Activated naive CD4-positive, alpha-beta T cell treated with anti-CD3 and anti-CD28 coated beads, Interleukin-2, amount 10 ng/mL, durations not matched to agents 7 days and 5 days (primary cell): Measurements from ENCODE around the gene ANO8.
"Not testable (repeated sequence)": the region's sequence is repeated elsewhere in the genome, so short reads cannot be mapped to it uniquely, and the experiment has no call there.

Experiments
- CTCF ChIA-PET: fragments of 350-600 bp; sonication (Branson Sonifier 250); formaldehyde crosslinking; loops from one replicate; lab custom pipeline; 2021; ENCODE audit warnings: antibody characterized with exemption; lab: Charles Lee
- DNase-seq: peaks from one replicate; pipeline ENCODE4 v3.0.0-alpha.2; 2020
- H3K27ac Mint-ChIP-seq: one replicate; pipeline ENCODE4 v1.8.0; 2021; ENCODE audit warnings: mild to moderate bottlenecking, moderate library complexity, mixed read lengths
- H3K27me3 Mint-ChIP-seq: one replicate; pipeline ENCODE4 v1.8.0; 2021; ENCODE audit warnings: mild to moderate bottlenecking, mixed read lengths
- H3K36me3 Mint-ChIP-seq: one replicate; pipeline ENCODE4 v1.8.0; 2021; ENCODE audit warnings: mixed read lengths
- H3K4me1 Mint-ChIP-seq: one replicate; pipeline ENCODE4 v1.8.0; 2021; ENCODE audit warnings: mixed read lengths
- H3K4me3 Mint-ChIP-seq: one replicate; pipeline ENCODE4 v1.8.0; 2021; ENCODE audit warnings: mild to moderate bottlenecking, moderate library complexity, mixed read lengths
- H3K9me3 Mint-ChIP-seq: one replicate; pipeline ENCODE4 v1.8.0; 2021; ENCODE audit warnings: mixed read lengths

Gene ANO8

DNA sequence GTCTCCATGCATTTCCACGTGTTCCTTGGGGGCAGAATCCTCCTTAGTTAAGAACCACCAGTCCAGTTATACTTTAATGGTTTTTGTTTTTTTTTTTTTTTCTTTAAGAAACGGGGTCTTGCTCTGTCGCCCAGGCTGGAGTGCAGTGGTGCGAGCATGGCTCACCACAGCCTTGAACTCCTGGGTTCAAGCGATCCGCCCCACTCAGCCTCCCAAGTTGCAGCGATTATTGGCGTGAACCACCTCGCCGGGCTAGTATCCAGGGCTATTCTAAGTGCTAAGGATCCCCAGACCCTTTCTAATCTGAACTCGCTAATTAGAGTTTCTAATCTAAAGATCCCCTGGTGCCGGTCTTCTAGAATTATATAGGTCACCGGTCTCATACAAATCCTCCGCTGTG, 41.0 kb downstream of the ANO8 start:
- CTCF ChIA-PET, result interaction anchor here (0.8 to 4.3 kb wide), 9 partner anchors 8 to 221 kb away, joined by 3 to 52 read pairs (median 4); partner anchors contain the start of genes BABAM1, DDA1 and MRPL34
- DNase-seq, result no peak
- H3K4me1 Mint-ChIP-seq, result peaks cover 12% of the 10 kb centered on the region
- no peak overlapping the region for H3K4me3 Mint-ChIP-seq
- peaks cover 10% of the 10 kb centered on the region for H3K36me3 Mint-ChIP-seq
- peaks cover 4% of the 10 kb centered on the region for H3K9me3 Mint-ChIP-seq
- H3K27ac Mint-ChIP-seq, result no peak overlapping the region
- peaks cover 17% of the 10 kb centered on the region for H3K27me3 Mint-ChIP-seq

DNA sequence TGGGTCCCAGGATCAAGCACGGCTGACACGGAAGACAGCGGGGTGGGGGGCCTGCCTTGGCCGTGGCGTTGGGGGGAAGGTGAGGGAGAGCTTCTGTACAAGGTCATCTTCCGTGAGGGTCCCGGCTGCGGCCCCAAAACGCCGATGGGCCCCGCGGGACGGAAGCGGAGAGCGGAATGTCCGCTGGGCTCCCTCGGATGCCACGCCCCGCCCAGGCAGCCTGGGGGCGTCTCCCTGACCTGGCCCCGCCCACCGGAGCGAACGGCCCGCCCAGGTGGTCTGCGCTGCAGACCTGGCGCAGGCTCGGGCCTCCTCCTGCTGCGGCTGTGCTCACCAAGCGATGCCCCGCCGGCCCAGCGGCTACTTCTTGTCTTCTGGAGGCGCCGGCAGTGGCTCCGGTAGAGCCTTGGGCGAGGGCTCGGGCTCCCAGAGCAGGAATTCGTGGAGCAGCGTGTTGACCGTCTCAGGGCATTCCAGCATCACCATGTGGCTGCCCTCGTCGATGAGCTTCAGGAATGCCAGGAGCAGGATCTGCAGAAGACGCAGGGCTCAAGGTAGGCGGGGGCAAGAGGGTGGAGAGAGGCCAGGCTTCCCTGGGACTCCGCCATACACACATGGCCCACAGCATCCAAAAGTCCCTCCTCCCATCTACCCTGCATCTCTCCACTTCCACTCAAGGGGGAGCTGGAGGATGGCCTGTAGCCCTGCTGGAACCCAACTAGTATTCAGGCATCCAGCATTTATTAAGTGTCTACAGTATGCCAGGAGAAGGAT, 42.2 kb downstream of the ANO8 start:
- DNase-seq, result peak; percentile 85
- Mint-ChIP-seq H3K27ac (peak overlapping the region; percentile 87), H3K4me3 (peak overlapping the region; percentile 87), H3K36me3 (peaks cover 6% of the 10 kb centered on the region), H3K9me3 (no peaks in the 10 kb centered on the region), H3K4me1 (peaks cover 12% of the 10 kb centered on the region), H3K27me3 (peaks cover 17% of the 10 kb centered on the region)
- CTCF ChIA-PET, result interaction anchor here (0.6 to 4.3 kb wide), 15 partner anchors 9 to 257 kb away, joined by 3 to 52 read pairs (median 3); partner anchors contain the start of genes ABHD8, ANKLE1, BABAM1 and DDA1

DNA sequence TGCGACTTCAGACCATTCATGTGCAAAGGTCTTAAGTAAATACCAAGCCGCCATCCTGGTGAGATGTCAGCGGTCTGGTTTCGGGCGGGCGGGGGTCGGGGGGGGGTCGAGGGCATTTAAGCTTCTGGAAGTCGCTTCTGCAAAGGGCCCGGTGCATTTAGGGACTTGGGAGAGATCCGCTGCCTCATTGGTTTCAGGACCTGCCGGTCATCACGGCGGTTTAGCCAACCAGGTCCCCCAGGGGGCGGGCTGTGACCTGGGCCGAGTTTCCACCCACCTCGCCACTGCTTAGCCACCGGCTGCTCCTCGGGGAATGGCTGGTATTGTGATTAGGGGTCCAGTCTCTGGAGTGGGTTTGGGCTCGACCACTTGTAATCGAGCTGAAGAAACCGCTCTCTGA, 45.2 kb downstream of the ANO8 start:
- Mint-ChIP-seq H3K4me3 (no peak overlapping the region), H3K36me3 (peaks cover 4% of the 10 kb centered on the region), H3K9me3 (no peaks in the 10 kb centered on the region), H3K4me1 (peaks cover 12% of the 10 kb centered on the region), H3K27me3 (peaks cover 17% of the 10 kb centered on the region), H3K27ac (no peak overlapping the region)
- DNase-seq, result peak; percentile 65
- CTCF ChIA-PET, result no interaction called here

DNA sequence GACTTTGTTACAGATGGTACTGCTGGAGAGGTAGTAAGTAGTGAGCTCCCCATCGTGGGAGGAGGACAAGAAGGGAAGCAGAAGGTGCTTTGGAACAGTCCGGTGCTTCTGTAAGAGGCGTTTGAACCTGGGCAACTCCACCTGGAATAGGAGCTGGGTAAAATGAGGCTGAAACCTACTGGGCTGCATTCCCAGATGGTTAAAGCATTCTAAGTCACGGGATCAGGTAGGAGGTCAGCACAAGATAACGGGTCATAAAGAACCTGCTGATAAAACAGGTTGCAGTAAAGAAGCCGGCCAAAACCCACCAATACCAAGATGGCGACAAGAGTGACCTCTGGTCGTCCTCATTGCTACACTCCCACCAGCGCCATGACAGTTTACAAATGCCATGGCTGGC, 47.9 kb downstream of the ANO8 start:
- no peak for DNase-seq
- H3K27me3 Mint-ChIP-seq, result peaks cover 13% of the 10 kb centered on the region
- CTCF ChIA-PET, result interaction anchor here (1.5 kb wide), 1 partner anchor 100 kb away, joined by 4 read pairs; no protein-coding TSS in a partner anchor
- no peak overlapping the region for H3K27ac Mint-ChIP-seq
- peaks cover 4% of the 10 kb centered on the region for H3K36me3 Mint-ChIP-seq
- H3K4me1 Mint-ChIP-seq, result peaks cover 8% of the 10 kb centered on the region
- no peaks in the 10 kb centered on the region for H3K9me3 Mint-ChIP-seq
- no peak overlapping the region for H3K4me3 Mint-ChIP-seq

DNA sequence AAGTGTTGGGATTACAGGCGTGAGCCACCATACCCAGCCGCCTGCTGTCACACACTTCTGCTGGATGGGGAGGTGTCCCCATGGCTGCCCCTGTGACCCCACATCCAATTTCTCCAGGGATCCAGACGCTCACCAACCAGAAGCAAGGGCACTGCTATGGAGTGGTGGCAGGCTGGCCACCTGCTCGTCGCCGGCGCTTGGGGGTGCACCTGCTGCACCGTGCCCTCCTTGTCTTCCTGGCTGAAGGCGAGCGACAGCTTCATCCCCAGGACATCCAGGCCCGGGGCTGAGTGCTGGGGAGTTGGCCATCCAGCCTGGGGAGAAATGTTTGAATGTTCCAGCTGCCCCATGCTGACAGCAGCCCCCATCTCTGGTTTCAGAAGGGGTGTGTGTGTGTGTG, 48.4 kb downstream of the ANO8 start:
- no peak for DNase-seq
- Mint-ChIP-seq H3K27ac (no peak overlapping the region), H3K4me3 (no peak overlapping the region), H3K27me3 (peaks cover 13% of the 10 kb centered on the region), H3K36me3 (peaks cover 4% of the 10 kb centered on the region), H3K9me3 (no peaks in the 10 kb centered on the region), H3K4me1 (peaks cover 9% of the 10 kb centered on the region)
- CTCF ChIA-PET, result no interaction called here

DNA sequence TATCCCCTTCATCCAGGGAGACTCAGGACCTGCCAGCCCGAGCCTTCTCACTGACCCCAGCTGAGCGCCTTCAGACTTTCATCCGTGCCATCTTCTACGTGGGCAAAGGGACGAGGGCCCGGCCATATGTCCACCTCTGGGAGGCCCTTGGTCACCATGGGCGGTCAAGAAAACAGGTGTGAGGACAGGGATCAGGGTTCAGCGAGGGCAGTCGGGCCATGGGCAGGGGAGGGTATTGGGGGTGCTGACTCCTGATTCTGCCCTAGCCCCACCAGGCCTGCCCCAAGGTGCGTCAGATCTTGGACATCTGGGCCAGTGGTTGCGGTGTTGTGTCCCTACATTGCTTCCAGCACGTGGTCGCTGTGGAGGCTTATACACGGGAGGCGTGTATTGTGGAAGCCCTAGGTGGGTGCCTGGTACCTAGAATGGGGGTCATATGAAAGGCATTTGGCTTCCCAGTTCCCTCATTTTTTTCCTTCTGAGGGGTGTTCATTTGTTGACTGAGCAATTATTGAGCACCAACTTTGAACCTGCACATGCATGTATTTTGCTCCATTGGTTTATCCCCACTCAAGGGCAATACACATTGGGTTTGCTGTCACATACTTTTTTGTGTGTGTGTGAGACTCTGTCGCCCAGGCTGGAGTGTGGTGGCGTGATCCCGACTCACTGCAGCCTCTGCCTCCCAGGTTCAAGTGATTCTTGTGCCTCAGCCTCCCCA, 49.1 kb downstream of the ANO8 start:
- DNase-seq, result no peak
- H3K27me3 Mint-ChIP-seq, result peaks cover 13% of the 10 kb centered on the region
- H3K27ac Mint-ChIP-seq, result no peak overlapping the region
- H3K36me3 Mint-ChIP-seq, result peaks cover 4% of the 10 kb centered on the region
- CTCF ChIA-PET, result no interaction called here
- no peak overlapping the region for H3K4me3 Mint-ChIP-seq
- H3K4me1 Mint-ChIP-seq, result peaks cover 9% of the 10 kb centered on the region
- H3K9me3 Mint-ChIP-seq, result no peaks in the 10 kb centered on the region

DNA sequence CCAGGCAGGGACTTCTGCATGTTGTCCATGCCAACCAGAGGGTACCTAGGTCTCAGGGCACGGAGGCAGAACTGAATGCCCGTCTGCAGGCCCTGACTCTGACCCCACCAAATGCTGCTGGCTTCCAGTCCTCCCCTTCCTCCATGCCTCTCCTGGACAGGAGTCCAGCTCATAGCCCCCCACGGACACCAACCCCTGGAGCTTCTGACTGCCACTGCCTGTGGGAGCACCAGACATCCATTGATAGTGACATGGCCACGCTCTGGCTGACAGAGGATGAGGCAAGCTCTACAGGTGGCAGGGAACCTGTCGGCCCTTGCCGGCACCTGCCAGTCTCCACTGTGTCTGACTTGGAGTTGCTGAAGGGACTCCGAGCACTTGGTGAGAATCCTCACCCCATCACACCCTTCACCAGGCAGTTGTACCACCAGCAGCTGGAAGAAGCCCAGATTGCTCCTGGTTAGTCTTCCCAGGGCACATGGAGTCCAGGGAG, 51.1 kb downstream of the ANO8 start:
- H3K36me3 Mint-ChIP-seq, result peaks cover 4% of the 10 kb centered on the region
- H3K9me3 Mint-ChIP-seq, result no peaks in the 10 kb centered on the region
- no peak overlapping the region for H3K27ac Mint-ChIP-seq
- peaks cover 7% of the 10 kb centered on the region for H3K4me1 Mint-ChIP-seq
- DNase-seq, result no peak
- no peak overlapping the region for H3K4me3 Mint-ChIP-seq
- CTCF ChIA-PET, result interaction anchor here (0.5 to 3.5 kb wide), 13 partner anchors 8 to 512 kb away, joined by 3 to 15 read pairs (median 4); partner anchors contain the start of genes DDA1 and USHBP1
- no peaks in the 10 kb centered on the region for H3K27me3 Mint-ChIP-seq

DNA sequence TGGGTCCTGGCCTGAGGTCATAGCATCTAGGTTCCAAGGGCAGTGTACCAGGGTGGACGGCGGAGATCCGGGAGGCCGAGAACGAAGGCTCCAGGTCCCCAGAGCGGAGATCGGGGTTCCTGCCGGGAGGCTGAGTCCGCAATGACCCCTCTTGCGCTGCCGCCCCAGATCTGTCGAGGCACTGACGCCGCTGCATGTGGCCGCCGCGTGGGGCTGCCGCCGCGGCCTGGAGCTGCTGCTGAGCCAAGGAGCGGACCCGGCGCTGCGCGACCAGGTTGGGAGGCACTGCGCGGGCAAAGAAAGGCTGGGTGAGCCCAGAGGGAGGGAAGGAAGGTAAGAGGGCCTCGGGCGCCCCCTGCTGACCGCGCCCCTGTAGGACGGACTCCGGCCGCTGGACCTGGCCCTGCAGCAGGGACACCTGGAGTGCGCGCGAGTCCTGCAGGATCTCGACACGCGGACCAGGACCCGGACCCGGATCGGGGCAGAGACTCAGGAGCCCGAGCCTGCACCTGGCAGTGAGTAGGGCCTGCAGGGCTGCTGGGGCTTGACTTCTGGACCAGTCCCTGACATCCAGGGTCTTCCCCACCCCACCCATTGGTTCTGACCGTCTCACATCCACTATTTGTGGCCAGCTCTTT, 52.0 kb downstream of the ANO8 start:
- CTCF ChIA-PET, result interaction anchor here (0.6 to 3.5 kb wide), 14 partner anchors 10 to 510 kb away, joined by 3 to 15 read pairs (median 7); partner anchors contain the start of genes BABAM1, DDA1 and USHBP1
- DNase-seq, result peak; percentile 89
- H3K4me1 Mint-ChIP-seq, result peaks cover 7% of the 10 kb centered on the region
- H3K36me3 Mint-ChIP-seq, result peaks cover 4% of the 10 kb centered on the region
- peak overlapping the region; percentile 58 for H3K27ac Mint-ChIP-seq
- no peaks in the 10 kb centered on the region for H3K9me3 Mint-ChIP-seq
- peak overlapping the region; percentile 83 for H3K4me3 Mint-ChIP-seq
- no peaks in the 10 kb centered on the region for H3K27me3 Mint-ChIP-seq

DNA sequence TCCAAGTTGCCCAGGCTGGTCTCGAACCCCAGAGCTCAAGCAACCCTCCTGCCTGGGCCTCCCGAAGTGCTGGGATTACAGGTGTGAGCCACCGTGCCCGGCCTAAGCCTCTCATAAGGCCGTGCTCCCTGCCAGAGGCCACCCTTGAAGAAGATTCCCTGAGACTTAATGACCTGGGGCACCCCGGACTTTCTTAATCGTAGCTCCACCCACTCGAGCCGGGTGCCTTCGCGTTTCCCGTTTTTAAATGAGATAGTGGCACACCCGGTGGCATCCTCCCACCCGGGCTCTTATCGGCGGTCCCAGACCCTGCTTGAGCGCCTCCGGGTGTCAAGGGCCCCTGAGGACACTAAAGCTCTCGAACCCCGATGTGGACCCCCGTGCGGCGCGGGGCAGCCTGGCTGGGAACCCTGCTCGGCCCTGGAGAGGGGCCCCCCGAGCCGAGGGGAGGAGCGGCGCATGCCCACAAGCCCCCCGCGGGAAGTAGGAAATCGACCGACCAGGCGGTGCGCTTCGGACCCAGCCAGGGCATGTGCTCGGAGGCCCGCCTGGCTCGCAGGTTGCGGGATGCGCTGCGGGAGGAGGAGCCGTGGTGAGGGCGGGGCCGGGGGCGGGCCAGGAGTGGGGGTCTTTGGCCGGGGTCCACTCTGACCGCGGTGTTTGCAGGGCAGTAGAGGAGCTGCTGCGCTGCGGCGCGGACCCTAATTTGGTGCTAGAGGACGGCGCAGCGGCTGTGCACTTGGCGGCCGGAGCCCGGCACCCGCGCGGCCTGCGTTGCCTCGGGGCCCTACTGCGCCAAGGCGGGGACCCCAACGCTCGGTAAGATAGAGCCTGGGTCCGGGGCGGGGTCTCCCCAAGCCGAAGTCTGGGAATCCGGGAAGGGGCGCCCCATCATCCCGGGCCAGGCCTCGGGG, 53.0 kb downstream of the ANO8 start, which contains the start of gene ANKLE1:
Gene ANKLE1 (plus strand): TSS at position 511 of the 914 bp plus-strand sequence. CDS start 20 bp downstream, at position 531.
- peak; percentile 67 for DNase-seq
- CTCF ChIA-PET, result interaction anchor here (0.6 to 3.5 kb wide), 14 partner anchors 9 to 509 kb away, joined by 3 to 15 read pairs (median 7); partner anchors contain the start of genes BABAM1 and USHBP1

DNA sequence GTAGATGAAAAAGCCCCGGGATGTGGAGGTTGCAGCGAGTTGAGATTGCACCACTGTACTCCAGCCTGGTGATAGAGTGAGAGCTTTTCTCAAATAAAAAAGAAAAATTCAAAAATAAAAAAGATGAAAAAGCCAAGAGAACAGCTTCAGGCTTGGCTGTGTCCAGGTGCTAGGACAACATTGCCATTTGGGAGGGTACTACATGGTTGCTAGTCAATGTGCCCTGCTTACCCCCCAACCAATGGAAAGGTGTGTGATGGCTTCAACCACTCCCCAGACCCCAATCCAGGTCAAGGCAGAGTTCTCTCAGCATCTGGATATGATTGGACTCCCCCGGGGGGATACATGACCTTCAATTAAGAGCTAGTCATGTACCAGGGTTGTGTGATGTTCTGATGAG, 55.2 kb downstream of the ANO8 start:
- Mint-ChIP-seq H3K4me1 (peaks cover 7% of the 10 kb centered on the region), H3K4me3 (no peak overlapping the region), H3K27me3 (no peaks in the 10 kb centered on the region), H3K9me3 (no peaks in the 10 kb centered on the region), H3K36me3 (peaks cover 19% of the 10 kb centered on the region), H3K27ac (peak overlapping the region; percentile 11)
- DNase-seq, result no peak
- CTCF ChIA-PET, result interaction anchor here (1.2 kb wide), 1 partner anchor 24 kb away, joined by 3 read pairs; no protein-coding TSS in a partner anchor

More for the DNA sequence above, 53.0 kb downstream of the ANO8 start, which contains the start of gene ANKLE1:
- peak within 1 kb of the TSS; percentile 58 for H3K27ac Mint-ChIP-seq
- no peaks in the 10 kb centered on the region for H3K27me3 Mint-ChIP-seq
- H3K4me1 Mint-ChIP-seq, result peaks cover 7% of the 10 kb centered on the region
- peaks cover 9% of the 10 kb centered on the region for H3K36me3 Mint-ChIP-seq
- H3K4me3 Mint-ChIP-seq, result peak within 1 kb of the TSS; percentile 83
- H3K9me3 Mint-ChIP-seq, result no peaks in the 10 kb centered on the region

DNA sequence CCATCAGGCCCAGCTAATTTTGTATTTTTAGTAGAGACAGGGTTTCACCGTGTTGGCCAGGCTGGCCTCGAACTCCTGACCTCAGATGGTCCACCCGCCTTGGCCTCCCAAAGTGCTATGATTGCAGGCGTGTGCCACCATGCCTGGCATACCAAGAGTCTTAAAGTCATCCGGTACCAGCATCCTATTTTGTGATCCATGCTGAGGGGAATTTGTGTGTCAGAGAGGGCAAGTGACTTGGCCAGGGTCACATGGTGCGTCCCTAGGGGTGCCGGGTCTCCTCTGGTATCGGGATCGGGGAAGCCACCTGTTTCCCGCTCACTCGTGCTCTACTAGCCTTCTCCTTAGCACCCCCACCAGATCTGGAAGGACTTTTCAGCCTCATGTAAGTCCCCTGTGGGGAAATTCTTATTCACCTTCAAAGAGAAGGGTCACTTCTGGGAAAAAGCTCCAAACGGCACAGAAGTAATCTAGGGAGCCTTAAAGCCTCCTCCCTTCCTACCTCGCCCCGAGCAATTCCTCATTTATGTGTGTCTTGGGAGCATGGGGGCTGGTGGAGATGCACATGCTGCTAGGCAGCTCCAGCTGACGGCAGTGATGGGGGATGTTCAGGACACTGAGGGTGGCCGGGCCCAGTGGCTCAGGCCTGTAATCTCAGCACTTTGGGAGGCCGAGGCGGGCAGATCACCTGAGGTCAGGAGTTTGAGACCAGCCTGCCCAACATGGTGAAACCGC, 59.0 kb downstream of the ANO8 start:
- Mint-ChIP-seq H3K27ac (no peak overlapping the region), H3K9me3 (no peaks in the 10 kb centered on the region), H3K27me3 (no peaks in the 10 kb centered on the region), H3K36me3 (peaks cover 30% of the 10 kb centered on the region), H3K4me3 (no peak overlapping the region), H3K4me1 (no peaks in the 10 kb centered on the region)
- no peak for DNase-seq
- CTCF ChIA-PET, result interaction anchor here (0.6 kb wide), 1 partner anchor 14 kb away, joined by 4 read pairs; no protein-coding TSS in a partner anchor

DNA sequence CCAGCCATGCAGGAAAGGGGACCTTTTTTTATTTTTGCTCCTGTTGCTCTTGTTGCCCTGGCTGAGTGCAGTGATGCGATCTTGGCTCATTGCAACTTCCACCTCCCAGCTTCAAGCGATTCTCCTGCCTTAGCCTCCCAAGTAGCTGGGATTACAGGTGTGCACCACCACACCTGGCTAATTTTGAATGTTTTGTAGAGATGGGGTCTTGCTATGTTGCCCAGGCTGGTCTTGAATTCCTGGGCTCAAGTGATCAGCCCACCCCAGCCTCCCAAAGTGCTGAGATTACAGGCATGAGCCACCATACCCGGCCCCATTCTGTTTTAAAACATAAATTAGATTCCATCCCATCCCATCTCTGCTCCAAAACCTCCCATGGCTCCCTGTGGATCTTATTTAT, 59.8 kb downstream of the ANO8 start:
- H3K4me1 Mint-ChIP-seq, CTCF ChIA-PET, DNase-seq, H3K27me3 Mint-ChIP-seq, H3K27ac Mint-ChIP-seq, H3K4me3 Mint-ChIP-seq, H3K9me3 Mint-ChIP-seq: not testable (repeated sequence)
- peaks cover 33% of the 10 kb centered on the region for H3K36me3 Mint-ChIP-seq
